GM12878 (cell line): ENCODE results near the gene APOBEC3H. TPM values are rescaled to one million over a fixed set of nuclear protein-coding genes. Genes with fewer than 3 reads are reported as not detected.
"Not testable (repeated sequence)": the region's sequence is repeated elsewhere in the genome, so short reads cannot be mapped to it uniquely, and the experiment has no call there.

Experiments used
- ATAC-seq: fragments of 200-7000 bp; cut with Tn5 transposase; 3 replicates; pipeline ENCODE4 v1.9.1; 2020; ENCODE audit warnings: mild to moderate bottlenecking, moderate library complexity
- BruUV-seq: library from RNA; stranded (reverse); fragments of 400-500 nt; replicated peaks from 2 replicates; lab custom pipeline; 2021; lab: Mats Ljungman, UMichigan
- CTCF ChIA-PET: fragments of 300-600 bp; sonication (Branson Sonifier 250); formaldehyde crosslinking; extraction: SDS; loops from one replicate; lab custom pipeline; 2021; ENCODE audit warnings: inconsistent platforms; lab: Yijun Ruan, JAX
- POLR2A ChIA-PET: fragments of 350-600 bp; formaldehyde crosslinking; extraction: SDS; loops from one replicate; lab custom pipeline; 2021; ENCODE audit warnings: inconsistent platforms; lab: Charles Lee
- RAD21 ChIA-PET: fragments of 300-600 bp; sonication (Branson Sonifier 250); formaldehyde crosslinking; loops from one replicate; lab custom pipeline; 2023; ENCODE audit warnings: antibody characterized with exemption; ENCODE audit not compliant: unreplicated experiment; lab: Charles Lee
- SMC1A ChIA-PET: fragments of 300-600 bp; sonication (Branson Sonifier 250); formaldehyde crosslinking; loops from one replicate; lab custom pipeline; 2023; ENCODE audit not compliant: unreplicated experiment, uncharacterized antibody; lab: Charles Lee
- DNase-seq: peaks from one replicate; pipeline ENCODE4 v3.0.0-alpha.2; 2011; ENCODE audit warnings: low read depth, low spot score
- FAIRE-seq: peaks from 3 replicates; lab custom pipeline; 2011; peaks lifted over from hg19 to GRCh38; lab: Jason Lieb, UNC
- H2AFZ ChIP-seq: 2 replicates; pipeline ENCODE4 v1.6.0; 2011; ENCODE audit warnings: low read depth, low read length, control low read depth; ENCODE audit not compliant: control insufficient read depth
- H3K27ac ChIP-seq: 2 replicates; pipeline ENCODE4 v1.5.1; 2011; ENCODE audit warnings: control low read depth; ENCODE audit not compliant: control insufficient read depth, insufficient read depth
- H3K27me3 ChIP-seq, 2 experiments: replicated peaks in 1 of 2; 2 replicates each; pipeline versions ENCODE4 v1.6.0 to v1.6.1; 2011; ENCODE audit warnings: low read length in 1 of 2; ENCODE audit not compliant: control insufficient read depth in 2 of 2, insufficient read depth in 2 of 2
- H3K36me3 ChIP-seq, 2 experiments: 2 replicates each; pipeline ENCODE4 v1.5.1; 2011; ENCODE audit warnings: low read length in 1 of 2; ENCODE audit not compliant: control insufficient read depth in 2 of 2, insufficient read depth in 2 of 2
- H3K4me1 ChIP-seq: 2 replicates; pipeline ENCODE4 v1.6.1; 2011; ENCODE audit warnings: mild to moderate bottlenecking, low read length, moderate library complexity, mixed read lengths; ENCODE audit not compliant: control insufficient read depth, insufficient read depth
- H3K4me2 ChIP-seq: 2 replicates; pipeline ENCODE4 v1.6.0; 2011; ENCODE audit warnings: control low read depth; ENCODE audit not compliant: control insufficient read depth, insufficient read depth
- H3K4me3 ChIP-seq: fragments of 200-600 bp; sonication (generic); 2 replicates; pipeline ENCODE4 v1.5.1; 2016
- H3K79me2 ChIP-seq: 2 replicates; pipeline ENCODE4 v1.6.0; 2011; ENCODE audit warnings: low read length; ENCODE audit not compliant: control insufficient read depth, insufficient read depth
- H3K9ac ChIP-seq: 2 replicates; pipeline ENCODE4 v1.8.0; 2011; ENCODE audit warnings: low read length, control low read depth, mixed read lengths; ENCODE audit not compliant: control insufficient read depth, insufficient read depth
- H3K9me3 ChIP-seq: replicated peaks from 3 replicates; pipeline ENCODE4 v1.5.1; 2011; ENCODE audit warnings: mild to moderate bottlenecking, low read length; ENCODE audit not compliant: control insufficient read depth, insufficient read depth
- H4K20me1 ChIP-seq: 2 replicates; pipeline ENCODE4 v1.6.0; 2011; ENCODE audit not compliant: control insufficient read depth, insufficient read depth
- DPF2 ChIP-seq: fragments of 450-650 bp; IDR thresholded peaks from 2 replicates; pipeline ENCODE4 v1.6.1; 2017; ENCODE audit warnings: mild to moderate bottlenecking
- GATAD2B ChIP-seq: fragments of 450-650 bp; conservative IDR thresholded peaks from 2 replicates; pipeline ENCODE4 v1.6.1; 2017; ENCODE audit warnings: low read depth, mild to moderate bottlenecking, moderate library complexity
- IKZF1 ChIP-seq: fragments of 450-650 bp; conservative IDR thresholded peaks from 2 replicates; pipeline ENCODE4 v1.6.1; 2017; ENCODE audit warnings: antibody characterized with exemption, mild to moderate bottlenecking
- MTA2 ChIP-seq: fragments of 450-650 bp; IDR thresholded peaks from 2 replicates; pipeline ENCODE4 v1.6.1; 2016; ENCODE audit warnings: low read depth, mild to moderate bottlenecking, moderate library complexity
- SPI1 ChIP-seq: IDR thresholded peaks from 2 replicates; pipeline ENCODE4 v1.6.1; 2011; ENCODE audit warnings: low read depth, mild to moderate bottlenecking, low read length, moderate library complexity, borderline replicate concordance; ENCODE audit not compliant: insufficient read depth
- ZNF687 ChIP-seq: fragments of 450-650 bp; IDR thresholded peaks from 2 replicates; pipeline ENCODE4 v1.6.1; 2017; ENCODE audit warnings: mild to moderate bottlenecking, moderate library complexity
- WGBS: methylation state at CpG from one replicate; pipeline ENCODE4 v1.1.6; 2016; ENCODE audit warnings: low lambda C conversion rate; ENCODE audit not compliant: insufficient replicate concordance, insufficient coverage; ENCODE audit errors: missing lambda C conversion rate; 5-methylcytosine and 5-hydroxymethylcytosine counted together
- in situ Hi-C: fragments of 300-500 bp; cut with MboI; formaldehyde crosslinking; loops from 9 replicates; pipeline ENCODE4 v1.14.3; 2018; ENCODE audit warnings: mixed read lengths
- intact Hi-C: fragments of 100-400 bp; cut with micrococcal nuclease; formaldehyde crosslinking; loops from one replicate; pipeline ENCODE4 v1.14.2; 2022; ENCODE audit not compliant: unreplicated experiment
- polyA plus RNA-seq, 11 experiments: library from polyadenylated mRNA; depleted of rRNA in 4 of 11; unstranded in 6 of 11; stranded (reverse) in 5 of 11; fragments of >200 nt; fragmentation: Nextera tagmentation in 4 of 11; fragmentation: Illumina TruSeq in 1 of 11; extraction: Ambion mirVana in 4 of 11; extraction: Trizol in 1 of 11; gene quantifications; 1 replicate in 1 of 11; 2 replicates in 10 of 11; pipeline versions ENCODE4 v1.2.1 to v1.2.3, GENCODE V29; 2011 to 2016; ENCODE audit warnings: inconsistent platforms in 2 of 11, missing spikeins in 2 of 11, low read depth in 1 of 11
- total RNA-seq, 4 experiments: library from RNA; depleted of rRNA in 3 of 4; stranded (reverse); fragments of >200 nt in 3 of 4; fragmentation: Illumina TruSeq in 1 of 4; extraction: Trizol in 1 of 4; gene quantifications; 2 replicates each; pipeline versions ENCODE4 v1.2.1 to v1.2.3, GENCODE V29; 2013 to 2021
- TF ChIP-seq, protein P1 (sequence below): fragments of 450-650 bp; IDR thresholded peaks from 2 replicates; pipeline ENCODE4 v1.6.1; 2016; ENCODE audit warnings: mild to moderate bottlenecking
- TF ChIP-seq, protein P2 (sequence below): fragments of 450-650 bp; IDR thresholded peaks from 2 replicates; pipeline ENCODE4 v1.6.1; 2017; ENCODE audit warnings: mild to moderate bottlenecking, moderate library complexity

Gene APOBEC3H
- total and polyA plus RNA-seq, 10 of the 15 experiments (the other 5 are each of a cell fraction or from before 2014, with no cell fraction given) = 7.5 to 23.0 (median 14.8) TPM

GRCh38 chr22:39063904-39064303 is 33.1 kb upstream of the APOBEC3H start:
- POLR2A ChIA-PET = interaction anchor here (0.6 to 1.2 kb wide), 3 partner anchors 14 to 54 kb away, joined by 3 to 4 read pairs (median 4); no protein-coding TSS in a partner anchor
- peak overlapping the region; percentile 11; the same call in 1 of the 2 replicates for H2AFZ ChIP-seq
- intact Hi-C loops, H3K27me3 ChIP-seq, H3K9me3 ChIP-seq, H3K4me2 ChIP-seq, H3K9ac ChIP-seq, BruUV-seq, FAIRE-seq, DNase-seq, H4K20me1 ChIP-seq, in situ Hi-C loops, H3K36me3 ChIP-seq, H3K4me3 ChIP-seq: not testable (repeated sequence)
- peaks cover 45% of the 10 kb centered on the region for H3K4me1 ChIP-seq
- CTCF ChIA-PET = interaction anchor here (0.7 to 2.6 kb wide), 4 partner anchors 31 to 112 kb away, joined by 3 to 9 read pairs (median 4); no protein-coding TSS in a partner anchor
- H3K79me2 ChIP-seq = peaks cover 16% of the 10 kb centered on the region
- WGBS = 8% methylated on average over 8 of the region's 8 CpGs
- peak overlapping the region; percentile 60 for H3K27ac ChIP-seq
- SMC1A ChIA-PET = interaction anchor here (0.6 to 2.3 kb wide), 4 partner anchors 35 to 60 kb away, joined by 3 to 9 read pairs (median 6); no protein-coding TSS in a partner anchor
- RAD21 ChIA-PET = interaction anchor here (0.8 to 1.4 kb wide), 2 partner anchors 35 to 51 kb away, joined by 3 read pairs; no protein-coding TSS in a partner anchor
- ATAC-seq = peak; percentile 67
- TF ChIP-seq, protein P1, sequence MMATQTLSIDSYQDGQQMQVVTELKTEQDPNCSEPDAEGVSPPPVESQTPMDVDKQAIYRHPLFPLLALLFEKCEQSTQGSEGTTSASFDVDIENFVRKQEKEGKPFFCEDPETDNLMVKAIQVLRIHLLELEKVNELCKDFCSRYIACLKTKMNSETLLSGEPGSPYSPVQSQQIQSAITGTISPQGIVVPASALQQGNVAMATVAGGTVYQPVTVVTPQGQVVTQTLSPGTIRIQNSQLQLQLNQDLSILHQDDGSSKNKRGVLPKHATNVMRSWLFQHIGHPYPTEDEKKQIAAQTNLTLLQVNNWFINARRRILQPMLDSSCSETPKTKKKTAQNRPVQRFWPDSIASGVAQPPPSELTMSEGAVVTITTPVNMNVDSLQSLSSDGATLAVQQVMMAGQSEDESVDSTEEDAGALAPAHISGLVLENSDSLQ = peak; percentile 46; the same call in 1 of the 2 replicates
- TF ChIP-seq, protein P2, sequence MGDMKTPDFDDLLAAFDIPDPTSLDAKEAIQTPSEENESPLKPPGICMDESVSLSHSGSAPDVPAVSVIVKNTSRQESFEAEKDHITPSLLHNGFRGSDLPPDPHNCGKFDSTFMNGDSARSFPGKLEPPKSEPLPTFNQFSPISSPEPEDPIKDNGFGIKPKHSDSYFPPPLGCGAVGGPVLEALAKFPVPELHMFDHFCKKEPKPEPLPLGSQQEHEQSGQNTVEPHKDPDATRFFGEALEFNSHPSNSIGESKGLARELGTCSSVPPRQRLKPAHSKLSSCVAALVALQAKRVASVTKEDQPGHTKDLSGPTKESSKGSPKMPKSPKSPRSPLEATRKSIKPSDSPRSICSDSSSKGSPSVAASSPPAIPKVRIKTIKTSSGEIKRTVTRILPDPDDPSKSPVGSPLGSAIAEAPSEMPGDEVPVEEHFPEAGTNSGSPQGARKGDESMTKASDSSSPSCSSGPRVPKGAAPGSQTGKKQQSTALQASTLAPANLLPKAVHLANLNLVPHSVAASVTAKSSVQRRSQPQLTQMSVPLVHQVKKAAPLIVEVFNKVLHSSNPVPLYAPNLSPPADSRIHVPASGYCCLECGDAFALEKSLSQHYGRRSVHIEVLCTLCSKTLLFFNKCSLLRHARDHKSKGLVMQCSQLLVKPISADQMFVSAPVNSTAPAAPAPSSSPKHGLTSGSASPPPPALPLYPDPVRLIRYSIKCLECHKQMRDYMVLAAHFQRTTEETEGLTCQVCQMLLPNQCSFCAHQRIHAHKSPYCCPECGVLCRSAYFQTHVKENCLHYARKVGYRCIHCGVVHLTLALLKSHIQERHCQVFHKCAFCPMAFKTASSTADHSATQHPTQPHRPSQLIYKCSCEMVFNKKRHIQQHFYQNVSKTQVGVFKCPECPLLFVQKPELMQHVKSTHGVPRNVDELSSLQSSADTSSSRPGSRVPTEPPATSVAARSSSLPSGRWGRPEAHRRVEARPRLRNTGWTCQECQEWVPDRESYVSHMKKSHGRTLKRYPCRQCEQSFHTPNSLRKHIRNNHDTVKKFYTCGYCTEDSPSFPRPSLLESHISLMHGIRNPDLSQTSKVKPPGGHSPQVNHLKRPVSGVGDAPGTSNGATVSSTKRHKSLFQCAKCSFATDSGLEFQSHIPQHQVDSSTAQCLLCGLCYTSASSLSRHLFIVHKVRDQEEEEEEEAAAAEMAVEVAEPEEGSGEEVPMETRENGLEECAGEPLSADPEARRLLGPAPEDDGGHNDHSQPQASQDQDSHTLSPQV = peak; percentile 70; the same call in 1 of the 2 replicates
- TF ChIP-seq IKZF1 (0 out of 2 replicates have a peak, but pooled peaks have one; percentile 26), DPF2 (peak; percentile 64), MTA2 (peak; percentile 35; the same call in 1 of the 2 replicates), ZNF687 (peak; percentile 72; the same call in 1 of the 2 replicates), SPI1 (peak; percentile 49; the same call in 1 of the 2 replicates), GATAD2B (0 out of 2 replicates have a peak, but pooled peaks have one; percentile 54)
- TF ChIP-seq, all 136 proteins: peak for 8; not testable (repeated sequence) for 128
